ENCODE measurements around the gene FSD1L.

FSD1L gene

DNA sequence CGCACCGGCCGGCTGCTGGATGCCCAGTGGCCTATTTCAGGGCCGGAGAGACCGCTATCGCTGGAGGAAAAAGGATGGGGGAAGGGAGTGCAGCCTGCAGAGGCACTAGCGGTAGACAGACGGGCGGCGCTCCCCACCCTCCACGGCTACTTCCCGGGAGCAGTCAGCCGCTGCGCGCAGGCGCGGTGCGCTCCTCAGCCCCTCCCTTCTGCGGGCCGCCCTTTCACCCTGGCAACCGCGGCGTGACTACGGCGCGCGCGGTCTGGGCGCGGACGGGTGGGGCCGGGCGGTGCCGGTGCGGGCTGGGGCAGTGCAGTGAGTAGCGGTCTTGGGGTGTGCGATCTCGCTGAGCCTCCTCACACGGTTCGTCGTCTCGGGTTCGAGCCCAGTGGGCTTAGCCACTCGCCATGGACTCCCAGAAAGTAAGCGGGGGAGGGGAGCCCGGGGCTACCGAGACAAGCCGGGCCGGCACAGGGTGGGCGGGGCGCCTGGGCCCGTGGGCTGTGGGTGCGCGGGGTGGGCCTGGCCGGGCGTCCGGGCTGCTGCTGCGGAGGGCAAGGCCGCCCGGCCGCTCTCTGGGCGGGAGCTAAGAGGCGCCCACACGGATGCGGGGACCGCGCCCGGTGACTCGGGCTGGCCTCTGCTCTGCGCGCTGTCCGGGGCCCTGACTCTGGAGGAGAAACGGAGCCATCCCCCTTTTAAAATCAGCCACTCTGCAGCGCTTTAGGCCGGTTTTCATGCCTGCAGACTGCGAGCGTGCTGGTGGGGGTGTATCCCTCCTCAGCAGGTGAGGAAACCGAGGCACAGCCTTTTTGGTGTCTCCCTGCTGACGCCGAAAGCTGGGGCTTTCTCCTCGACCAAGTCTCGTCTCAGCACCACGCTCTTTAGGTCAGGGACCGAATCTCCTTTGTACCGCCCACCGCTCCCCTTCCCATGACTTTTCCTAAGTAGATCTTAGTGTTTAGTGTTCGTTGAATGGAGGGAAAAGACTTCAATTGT, at the start of gene FSD1L:
FSD1L (plus strand) TSS at position 221 of the 999 bp plus-strand sequence; CDS start at position 408, 187 bp downstream.
- peak; percentile 89 for DNase-seq

DNA sequence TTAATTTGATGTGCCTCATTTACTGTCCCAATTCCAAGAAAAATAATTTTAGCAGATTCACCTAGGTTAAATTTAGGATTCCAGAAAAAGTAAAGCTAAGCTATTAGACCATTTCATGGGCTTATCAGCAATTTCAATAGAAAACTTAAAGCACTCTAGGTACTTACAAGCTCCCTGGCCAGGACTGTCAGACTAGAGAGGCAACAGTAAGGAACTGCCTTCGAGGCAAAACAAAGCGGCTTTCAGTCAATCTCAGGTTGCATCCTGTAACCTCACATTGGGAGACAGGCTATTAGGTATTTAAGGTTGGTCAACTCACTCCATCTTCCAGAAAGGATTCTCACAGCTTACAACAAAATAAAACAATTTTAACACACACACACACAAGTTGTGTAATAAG, 48.7 kb upstream of the FSD1L start:
- no peak for DNase-seq

DNA sequence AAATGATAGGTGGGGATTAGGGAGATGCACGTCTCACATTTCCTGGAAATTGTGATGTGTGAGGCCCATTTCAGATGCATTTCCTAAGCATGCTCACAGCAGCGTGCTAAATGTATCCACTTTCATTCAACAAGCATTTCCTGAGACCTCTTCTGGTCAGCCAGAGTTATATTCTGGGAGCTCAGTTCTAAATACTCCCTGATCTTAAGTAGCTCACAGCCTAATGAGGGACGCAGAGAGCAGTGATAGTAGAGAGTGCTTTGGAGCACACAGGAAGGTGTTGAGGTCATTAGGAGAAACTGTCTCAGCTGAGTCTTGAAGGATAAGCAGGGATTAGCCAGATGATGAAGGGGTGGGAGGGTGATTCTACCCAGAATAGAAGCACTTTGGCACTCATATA, 46.2 kb upstream of the FSD1L start:
- peak; percentile 2 for DNase-seq

DNA sequence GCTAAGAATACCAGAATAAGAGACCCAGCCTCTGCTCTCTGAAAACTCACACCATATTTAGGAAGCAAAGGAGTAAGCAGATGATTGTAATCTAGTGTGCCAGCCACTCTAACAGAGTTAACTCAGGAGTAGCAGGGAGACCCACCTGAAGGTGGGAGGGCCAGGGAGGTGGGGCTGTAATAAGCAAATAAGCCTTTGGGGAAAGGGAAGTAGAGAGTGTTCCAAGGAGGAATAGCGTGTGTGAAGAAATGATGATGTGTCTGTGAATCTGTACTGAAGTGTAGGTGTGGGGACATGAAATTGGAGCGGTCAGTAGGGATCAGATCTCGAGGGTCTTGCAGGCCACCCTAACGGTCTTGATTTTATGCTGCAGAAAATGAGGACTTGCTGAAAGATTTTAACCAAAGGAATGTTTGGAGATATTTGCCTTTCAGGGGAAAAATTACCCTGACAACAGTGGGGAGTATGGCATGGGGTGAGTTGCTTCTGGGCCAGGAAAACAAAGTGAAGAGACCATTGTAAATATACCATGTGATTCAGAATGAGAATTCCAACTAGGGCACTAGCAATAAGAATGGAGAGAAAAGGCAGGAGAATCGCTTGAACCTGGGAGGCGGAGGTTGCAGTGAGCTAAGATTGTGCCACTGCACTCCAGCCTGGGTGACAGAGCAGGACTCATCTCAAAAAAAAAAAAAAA, 44.1 kb upstream of the FSD1L start:
- no peak for DNase-seq

DNA sequence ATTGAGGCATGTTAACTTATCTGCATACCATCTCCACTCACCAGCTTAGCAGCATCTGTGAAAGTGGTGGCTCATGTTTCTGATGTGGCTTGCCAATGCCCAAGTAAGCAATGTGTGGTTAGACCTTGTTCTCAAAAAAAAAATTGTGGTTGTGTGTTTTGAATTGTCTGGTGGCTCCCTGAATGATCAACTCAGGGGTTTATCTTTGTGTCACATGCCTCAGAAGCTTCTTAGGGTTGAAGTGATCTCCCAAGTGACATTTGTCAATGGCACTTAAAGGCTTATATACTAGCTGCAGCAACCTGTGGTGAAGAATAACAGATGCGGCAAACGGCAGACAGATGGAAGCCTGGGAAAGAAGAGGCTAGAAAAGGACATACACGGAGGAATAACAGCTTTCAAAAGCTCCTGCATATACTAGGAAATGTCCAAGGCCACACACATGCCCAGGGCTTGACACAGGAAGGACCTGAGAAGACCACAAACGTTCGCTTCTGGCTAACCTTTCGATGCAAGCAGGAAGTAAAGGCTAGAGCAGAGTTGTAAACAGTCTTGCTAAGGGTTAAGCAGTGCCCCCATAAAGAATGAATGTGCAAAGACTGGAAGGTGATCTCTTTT, 42.2 kb upstream of the FSD1L start:
- no peak for DNase-seq

DNA sequence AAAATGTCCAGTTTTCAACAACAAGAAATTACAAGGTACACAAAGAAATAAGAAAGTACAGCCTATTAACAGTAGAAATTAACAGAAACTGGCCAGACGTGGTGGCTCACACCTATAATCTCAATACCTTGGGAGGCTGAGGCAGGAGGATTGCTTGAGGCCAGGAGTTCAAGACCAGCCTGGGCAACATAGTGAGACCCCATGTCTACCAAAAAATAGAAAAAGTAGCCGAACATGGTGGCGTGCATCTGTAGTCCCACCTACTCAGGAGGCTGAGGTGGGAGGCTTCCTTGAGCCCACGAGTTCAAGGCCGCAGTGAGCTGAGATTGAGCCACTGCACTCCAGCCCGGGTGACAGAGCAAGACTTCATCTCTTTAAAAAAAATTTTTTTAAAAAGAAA, 41.5 kb upstream of the FSD1L start:
- no peak for DNase-seq

DNA sequence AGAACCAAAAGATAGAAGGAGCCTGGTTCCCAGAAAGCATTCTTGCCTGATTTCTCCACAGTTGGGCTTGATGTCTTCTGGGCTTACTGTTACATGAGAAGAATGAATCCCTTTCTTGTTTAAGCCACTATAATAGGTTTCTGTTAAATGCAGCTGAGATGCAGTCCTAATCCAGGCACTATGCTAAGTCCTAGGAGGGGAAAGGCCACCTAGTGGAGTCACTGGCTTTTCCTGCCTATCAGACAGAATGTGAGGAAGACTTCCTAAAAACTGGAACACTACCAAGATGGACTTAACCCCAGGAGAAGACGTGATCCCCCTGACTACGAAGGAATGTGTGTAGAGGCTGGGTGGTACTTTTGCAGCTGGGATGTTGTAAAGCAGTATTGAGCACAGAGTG, 34.3 kb upstream of the FSD1L start:
- DNase-seq: peak; percentile 34

DNA sequence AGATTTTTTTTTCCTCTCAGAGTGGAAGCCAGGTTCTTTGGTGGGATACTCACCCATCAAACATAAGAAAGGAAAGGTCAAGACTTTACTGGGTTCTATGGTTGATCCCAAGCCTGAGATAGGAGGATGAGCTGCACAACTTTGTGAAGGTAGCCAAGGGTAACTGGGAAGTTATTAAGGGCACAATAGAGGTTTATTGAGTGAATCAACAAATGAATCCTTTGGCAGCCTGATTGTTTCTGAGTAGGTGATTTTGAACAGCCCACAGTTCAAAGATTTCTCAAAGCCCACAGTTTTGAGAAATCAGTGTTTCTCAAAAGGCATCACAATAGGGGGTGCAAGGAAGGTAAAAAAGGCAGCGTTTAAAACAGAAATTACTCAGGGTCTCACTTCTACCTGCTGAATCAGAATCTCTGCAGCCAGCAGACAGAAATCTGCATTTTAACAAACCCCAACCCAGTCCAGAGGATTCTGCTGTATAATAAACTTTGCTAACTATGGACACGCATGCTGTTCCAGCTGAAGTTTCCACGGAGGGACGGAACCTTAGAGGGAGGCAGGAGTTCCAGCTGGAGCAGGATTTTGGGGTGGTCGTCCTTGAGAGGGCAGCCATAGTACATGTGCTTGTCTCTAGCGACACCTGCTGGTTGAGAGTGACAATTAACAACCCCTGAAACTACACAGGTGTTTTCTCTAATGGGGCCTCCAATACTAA, 32.7 kb upstream of the FSD1L start:
- peak; percentile 42 for DNase-seq

DNA sequence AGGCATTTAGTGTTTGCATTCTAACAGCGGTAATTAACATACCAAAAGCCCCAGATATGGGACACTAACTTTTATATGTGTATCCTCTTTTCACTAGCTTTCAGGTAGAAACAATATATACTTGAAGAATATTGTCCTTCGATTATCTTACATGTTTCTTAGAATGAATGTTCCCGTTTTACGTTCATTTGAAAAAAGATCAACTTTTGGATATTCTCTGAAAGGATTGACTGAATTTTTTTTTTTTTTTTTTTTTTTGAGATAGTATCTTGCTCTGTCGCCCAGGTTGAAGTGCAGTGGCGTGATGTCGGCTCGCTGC, 32.2 kb upstream of the FSD1L start:
- no peak for DNase-seq

DNA sequence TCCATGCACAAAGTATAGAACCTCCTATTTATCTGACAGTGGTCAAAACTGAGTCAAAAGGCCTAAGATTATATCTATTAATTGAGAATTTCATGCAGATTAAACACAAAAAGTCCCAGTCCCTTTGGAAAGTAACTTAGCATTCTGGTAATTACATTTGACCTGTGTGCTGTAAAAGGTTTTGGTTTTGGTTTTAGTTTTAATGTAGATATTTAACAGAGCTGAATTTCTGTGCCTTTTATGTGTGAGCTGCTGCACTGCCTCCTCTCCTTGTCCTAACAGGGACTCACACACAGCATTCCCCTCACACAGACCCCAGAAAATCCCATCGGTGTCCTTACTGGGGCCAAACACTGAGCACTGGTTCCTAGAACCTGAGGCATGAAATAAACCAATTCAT, 31.0 kb upstream of the FSD1L start:
- DNase-seq: no peak

DNA sequence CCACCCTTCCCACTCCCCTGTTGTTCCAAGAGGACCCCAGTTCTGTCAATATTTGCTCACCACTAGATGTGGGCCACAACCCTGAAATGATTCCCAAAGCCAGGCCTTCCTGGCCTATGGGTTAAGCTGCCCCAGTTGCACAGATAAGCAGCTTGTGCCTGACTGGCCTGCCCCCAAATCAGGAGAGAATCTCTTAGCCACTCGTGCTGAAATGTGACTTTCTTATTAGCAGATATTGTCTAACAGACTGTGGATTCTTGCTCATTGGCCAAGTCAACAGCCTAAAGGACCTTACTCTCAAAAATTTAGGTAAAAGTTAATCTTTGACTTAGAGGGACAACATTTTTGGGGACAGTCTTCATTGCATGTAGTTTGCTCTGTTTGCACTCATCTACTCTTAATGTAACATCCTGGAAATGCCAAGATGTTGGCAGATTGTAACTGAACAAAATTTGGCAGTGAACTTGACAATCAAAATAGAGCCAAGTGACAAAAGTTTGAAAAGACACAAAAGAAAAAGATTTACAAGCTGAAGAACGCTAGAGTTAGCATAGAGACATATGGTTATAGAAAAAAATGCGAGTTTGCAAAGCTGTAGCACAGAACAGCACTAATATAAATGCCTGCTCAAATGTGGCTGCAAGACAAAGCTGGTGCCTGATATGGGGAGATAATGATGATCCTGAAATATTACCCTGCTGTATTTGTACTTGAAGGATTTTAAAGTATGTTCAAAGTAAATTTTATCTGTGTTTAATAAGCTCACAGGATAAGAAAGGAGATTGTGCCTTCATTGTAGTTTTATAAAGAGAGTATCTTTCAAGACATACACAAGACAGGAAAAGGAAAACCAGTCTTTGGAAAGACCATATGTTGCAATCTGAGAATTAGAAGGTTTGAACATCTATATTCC, 29.0 kb upstream of the FSD1L start:
- DNase-seq: no peak

DNA sequence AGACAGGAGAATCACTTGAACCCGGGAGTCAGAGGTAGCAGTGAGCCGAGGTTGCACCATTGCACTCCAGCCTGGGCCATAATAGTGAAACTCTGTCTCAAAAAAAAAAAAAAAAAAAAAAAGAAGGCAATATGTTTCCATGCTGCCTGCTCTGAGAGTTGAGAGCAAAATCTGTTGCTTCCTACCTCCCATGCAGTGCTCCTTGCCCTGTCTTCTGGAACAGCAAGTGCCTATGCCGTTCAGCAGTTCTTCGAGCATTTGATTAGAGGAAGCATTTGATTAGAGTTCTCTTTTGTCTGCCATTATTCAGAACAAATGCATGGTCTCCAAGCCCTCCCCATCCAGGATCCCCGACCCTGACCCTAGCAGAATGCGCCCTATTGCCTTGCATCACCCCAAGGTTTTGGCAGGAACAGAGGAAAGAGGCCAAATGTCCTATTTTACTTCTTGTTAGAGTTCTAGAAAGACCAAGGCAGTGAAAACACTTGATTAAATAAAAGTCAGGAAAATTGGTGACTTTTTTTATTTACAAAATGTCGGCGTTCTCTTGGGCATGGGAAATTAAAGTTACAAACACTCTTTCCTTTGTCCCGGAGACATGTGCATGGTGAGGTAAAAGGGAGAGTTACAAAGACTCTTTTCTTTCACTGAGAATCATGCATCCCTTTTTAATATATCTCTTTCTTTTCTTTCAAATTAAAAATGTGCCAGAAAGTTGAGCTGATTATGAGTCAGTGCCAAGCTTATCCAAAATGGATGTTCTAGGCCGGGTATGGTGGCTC, 27.8 kb upstream of the FSD1L start:
- no peak for DNase-seq

DNA sequence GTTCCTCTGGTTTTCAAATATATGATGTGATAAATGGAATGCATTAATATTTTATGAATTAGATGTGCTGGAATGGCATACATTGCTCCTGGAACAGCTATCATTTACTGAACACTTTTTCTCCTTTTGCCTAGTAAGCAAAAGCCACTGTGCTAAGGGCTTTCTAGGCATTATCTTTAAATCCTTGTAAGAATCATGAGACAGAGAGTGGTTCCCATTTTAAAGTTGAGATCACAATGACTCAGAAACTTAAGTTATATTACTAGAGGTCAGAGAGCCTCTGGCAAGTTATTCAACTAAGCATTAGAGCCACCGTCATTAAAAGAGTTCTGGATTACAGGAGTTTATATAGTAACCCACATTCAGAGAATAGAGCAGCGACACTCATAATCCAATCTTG, 26.7 kb upstream of the FSD1L start:
- no peak for DNase-seq

DNA sequence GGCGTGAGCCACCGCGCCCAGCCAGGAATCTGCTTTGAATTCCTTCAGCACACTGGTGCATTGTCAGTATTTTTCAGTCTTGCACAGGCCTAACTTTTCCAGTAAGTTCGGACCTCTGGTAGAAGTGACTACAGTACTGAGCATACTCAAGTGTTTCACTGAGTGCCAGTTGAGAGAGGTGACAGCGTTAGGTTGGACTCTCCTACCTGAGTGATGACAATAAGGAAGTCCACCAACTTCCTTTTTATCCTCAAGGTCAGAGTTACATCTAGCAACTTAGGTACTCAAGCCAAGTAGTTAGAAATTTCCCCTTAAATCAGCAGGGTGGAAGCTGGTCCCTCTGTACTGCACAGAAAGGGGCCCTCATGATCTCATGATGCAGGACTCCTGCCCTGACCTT, 26.0 kb upstream of the FSD1L start:
- no peak for DNase-seq

DNA sequence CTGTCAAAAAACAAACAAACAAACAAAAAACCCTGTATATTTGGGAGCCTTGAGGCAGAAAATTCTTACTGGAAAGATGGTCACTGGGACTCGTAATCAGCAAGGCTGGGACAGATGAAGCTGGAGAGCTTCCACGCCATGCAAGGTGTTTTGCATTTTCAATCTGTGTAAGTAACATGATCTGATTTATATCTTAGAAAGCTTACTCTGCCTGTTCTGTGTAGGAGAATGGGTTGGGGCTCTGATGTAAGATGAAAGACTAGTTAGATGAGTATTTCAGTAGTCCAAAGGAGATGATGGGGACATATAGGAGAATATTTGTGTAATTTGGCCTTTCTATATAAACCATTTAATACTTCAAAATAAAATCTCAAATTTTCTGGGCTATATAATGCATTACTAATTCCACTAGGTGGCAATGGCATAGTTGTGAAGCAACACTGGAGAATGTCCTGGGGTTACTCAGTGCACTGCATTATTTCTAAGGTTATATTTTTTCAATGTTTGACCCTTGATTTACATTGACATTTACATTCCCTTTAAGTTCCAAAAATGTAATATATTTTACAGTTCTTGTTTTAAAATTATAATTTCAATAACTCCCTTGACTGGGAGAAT, 21.9 kb upstream of the FSD1L start:
- DNase-seq: peak; percentile 12

DNA sequence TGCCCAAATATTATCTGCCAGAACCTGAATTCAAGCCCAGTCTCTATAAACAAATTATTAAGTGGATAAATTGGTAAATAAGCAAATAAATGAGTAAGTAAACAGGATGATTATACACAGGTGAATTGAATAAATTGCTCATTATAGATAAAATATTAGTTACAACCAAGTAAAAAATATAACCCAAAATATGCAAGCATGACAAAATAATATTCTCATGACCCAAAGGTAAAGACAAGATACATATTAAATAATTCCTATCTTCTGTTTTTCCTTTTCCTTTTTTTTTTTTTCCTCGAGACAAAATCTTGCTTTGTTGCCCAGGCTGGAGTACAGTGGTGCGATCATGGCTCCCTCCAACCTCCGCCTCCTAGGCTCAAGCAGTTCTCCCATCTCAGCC, 21.2 kb upstream of the FSD1L start:
- no peak for DNase-seq

DNA sequence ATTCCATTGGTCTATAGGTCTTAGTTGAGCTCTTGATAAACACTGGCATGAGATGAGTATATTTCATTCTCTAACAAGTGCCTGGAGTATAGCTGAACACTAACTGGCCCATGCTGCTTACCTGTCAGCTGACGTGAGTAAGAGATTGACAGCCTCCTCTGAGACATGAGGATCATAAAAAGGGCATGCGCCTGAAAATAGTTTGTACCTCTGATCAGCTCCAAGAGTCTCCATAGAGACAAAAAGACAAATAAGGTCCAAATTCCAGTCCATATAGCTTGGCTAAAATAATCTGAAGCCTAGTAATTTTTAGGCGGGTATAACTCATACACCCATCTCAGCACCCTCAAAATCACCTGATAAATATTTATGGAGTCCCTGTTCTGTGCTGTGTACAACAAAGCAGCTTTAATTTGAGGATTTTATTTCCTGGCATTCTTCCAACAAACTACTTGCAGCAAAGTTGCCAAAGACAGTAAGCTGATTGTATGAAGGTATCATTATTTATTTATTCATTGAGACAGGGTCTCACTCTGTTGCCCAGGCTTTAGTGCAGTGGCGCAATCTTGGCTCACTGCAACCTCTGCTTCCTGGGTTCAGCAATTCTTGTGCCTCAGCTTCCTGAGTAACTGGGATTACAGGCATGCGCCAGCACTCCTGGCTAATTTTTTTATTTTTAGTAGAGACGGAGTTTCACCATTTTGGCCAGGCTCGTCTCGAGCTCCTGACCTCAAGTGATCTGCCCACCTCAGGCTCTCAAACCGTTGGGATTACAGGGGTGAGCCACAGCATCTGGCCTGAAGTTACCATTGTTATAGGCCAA, 16.2 kb upstream of the FSD1L start:
- no peak for DNase-seq

DNA sequence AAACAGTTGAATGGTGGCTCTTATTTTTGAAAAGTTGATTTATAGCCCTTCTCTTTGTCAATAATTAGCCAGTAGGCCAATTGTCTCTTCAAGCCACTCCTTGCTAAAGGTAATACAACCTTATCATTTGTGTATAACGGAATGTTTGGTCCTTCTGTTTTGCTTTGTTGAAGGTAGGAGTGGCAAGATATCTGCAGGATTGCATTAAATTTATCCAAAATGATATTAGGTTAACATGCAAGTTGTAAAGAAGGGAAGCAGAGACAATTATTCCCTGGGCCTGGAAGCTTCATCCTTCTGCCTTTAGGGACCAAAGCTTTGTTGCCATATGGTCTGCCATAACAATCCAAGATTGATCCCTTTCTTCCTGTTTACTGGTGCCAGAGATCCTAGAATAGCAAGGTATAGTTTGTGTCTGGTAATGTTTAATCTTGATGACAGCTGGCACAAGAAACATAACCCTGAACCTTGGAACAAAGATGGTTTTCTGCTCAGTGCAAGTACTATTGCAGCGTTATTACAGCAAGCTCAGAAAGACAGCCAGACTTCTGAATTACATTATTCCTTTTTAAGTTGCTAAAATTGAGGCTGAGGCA, 15.5 kb upstream of the FSD1L start:
- DNase-seq: no peak

DNA sequence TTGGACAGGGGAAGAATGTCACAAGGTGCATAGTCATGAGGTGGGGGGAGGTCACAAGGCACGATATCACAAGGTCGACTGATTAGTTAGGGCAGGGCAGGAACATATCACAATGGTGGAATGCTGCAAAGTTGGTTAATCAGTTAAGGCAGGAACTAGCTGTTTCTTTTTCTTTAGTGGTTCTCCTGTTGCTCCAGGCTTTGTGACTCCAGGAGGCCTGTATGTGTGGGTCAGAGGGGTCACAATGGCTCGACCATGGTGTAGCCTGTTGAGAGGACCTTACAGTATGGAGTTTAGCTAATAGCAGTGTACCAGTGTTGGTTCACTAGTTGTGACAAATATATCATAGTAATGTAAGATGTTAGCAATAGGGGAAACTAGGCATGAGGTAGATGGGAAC, 12.4 kb upstream of the FSD1L start:
- DNase-seq: no peak

Measured in COR-L47 (cell line).